Naive B cell (primary cell): Measurements from ENCODE around the gene IER5. TPM values are rescaled to one million over a fixed set of nuclear protein-coding genes. Genes with fewer than 3 reads are reported as not detected.
A peak's percentile ranks its signal among the peaks of the same experiment; 100 is the strongest.

ENCODE experiments used
- ATAC-seq, 2 donors: fragments of 150-1000 bp; cut with Tn5 transposase; 2 replicates each; pipeline ENCODE4 v1.10.0; 2021; ENCODE audit warnings: low read depth in 2 of 2, mild to moderate bottlenecking in 2 of 2, moderate library complexity in 2 of 2
- DNase-seq: peaks from one replicate; pipeline ENCODE4 v3.0.0; 2022
- H3K27ac Mint-ChIP-seq, 6 donors: one replicate each; pipeline ENCODE4 v1.8.0; 2020 to 2022; ENCODE audit warnings: mild to moderate bottlenecking in 6 of 6, mixed read lengths in 6 of 6, moderate library complexity in 5 of 6, inconsistent platforms in 2 of 6
- H3K27me3 Mint-ChIP-seq, 3 donors: one replicate each; pipeline ENCODE4 v1.8.0; 2021 to 2022; ENCODE audit warnings: mixed read lengths in 3 of 3, mild to moderate bottlenecking in 1 of 3
- H3K36me3 Mint-ChIP-seq, 2 donors: one replicate each; pipeline ENCODE4 v1.8.0; 2020 to 2022; ENCODE audit warnings: mixed read lengths in 2 of 2, inconsistent platforms in 1 of 2, mild to moderate bottlenecking in 1 of 2
- H3K4me1 Mint-ChIP-seq, 3 donors: one replicate each; pipeline ENCODE4 v1.8.0; 2020 to 2022; ENCODE audit warnings: mixed read lengths in 3 of 3, inconsistent platforms in 1 of 3, mild to moderate bottlenecking in 1 of 3, moderate library complexity in 1 of 3
- H3K4me3 Mint-ChIP-seq, 8 donors: one replicate each; pipeline ENCODE4 v1.8.0; 2020 to 2022; ENCODE audit warnings: mild to moderate bottlenecking in 8 of 8, mixed read lengths in 8 of 8, moderate library complexity in 8 of 8, inconsistent platforms in 2 of 8
- H3K9me3 Mint-ChIP-seq, 7 donors: one replicate each; pipeline ENCODE4 v1.8.0; 2020 to 2022; ENCODE audit warnings: mixed read lengths in 7 of 7, mild to moderate bottlenecking in 5 of 7, inconsistent platforms in 2 of 7, moderate library complexity in 1 of 7
- polyA plus RNA-seq, 6 donors: library from polyadenylated mRNA; unstranded; fragments of 300-500 nt; fragmentation: Illumina TruSeq; gene quantifications; one replicate each; pipeline ENCODE4 v1.2.3, GENCODE V29; 2021; ENCODE audit warnings: low read depth in 6 of 6

The IER5 gene
- polyA plus RNA-seq, 6 donors from 2014 or later: 17.3 to 82.6 (median 34.1) TPM

DNA sequence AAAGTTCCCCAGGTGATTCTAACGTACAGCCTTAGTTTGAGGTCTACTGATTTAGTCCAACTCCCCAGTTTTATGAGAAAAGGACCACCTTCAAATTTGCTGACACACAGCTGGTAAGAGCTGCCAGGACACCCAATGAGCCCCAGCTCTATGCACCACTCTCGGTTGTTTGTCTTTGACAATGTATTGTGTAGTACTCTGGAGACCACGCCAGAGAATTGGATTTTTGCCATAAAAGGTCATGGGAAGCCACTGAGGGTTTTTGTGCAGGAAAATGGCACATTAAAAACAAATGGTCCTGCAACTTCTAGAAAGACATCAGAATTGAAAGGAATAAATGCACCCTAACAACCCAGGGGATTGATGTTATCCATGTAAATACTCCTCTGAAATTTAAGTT lies 7.1 kb upstream of the IER5 start:
- DNase-seq (no peak), ATAC-seq (no peak)
- Mint-ChIP-seq H3K36me3 (peaks cover 0 to 5% of the 10 kb centered on the region in 2 donors), H3K27ac (no peak overlapping the region), H3K27me3 (peaks cover 9 to 22% (median 14%) of the 10 kb centered on the region in 3 donors), H3K9me3 (peaks cover 0 to 1% (median 0%) of the 10 kb centered on the region in 7 donors), H3K4me1 (peaks cover 10 to 27% (median 14%) of the 10 kb centered on the region in 3 donors), H3K4me3 (no peak overlapping the region)

DNA sequence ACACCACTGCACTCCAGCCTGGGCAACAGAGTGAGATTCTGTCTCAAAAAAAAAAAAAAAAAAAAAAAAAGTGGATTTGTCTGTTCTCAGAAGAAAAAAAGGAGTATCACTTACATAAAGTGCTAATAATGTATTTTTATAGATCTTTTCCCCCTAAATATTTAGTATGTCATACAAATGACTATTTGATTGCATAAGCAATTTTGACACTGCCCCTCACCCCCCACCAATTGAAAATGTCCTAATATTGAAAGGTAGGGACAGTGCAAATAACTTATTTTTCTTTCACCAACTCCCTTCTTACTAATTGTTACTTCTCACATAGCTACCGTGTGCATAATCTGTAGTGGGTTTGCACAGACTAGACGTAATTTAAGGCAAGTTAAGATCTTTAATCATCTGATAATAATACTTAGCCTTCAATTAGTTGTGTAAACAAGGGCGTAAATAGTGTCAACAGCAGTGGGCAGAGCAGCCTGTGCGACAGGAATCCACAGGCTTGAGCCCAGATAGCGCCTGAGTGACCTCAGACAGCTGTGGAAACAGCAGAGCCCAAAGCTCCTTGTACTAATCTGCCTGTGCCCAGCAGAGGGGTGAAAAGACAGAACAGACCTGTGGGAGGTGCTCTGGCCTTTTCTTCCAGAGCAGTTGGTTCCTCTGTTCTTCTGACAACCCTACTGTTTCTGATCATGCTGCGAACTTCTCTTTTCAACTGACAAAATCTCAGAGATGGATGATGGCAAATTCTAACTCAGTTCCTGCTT lies 4.5 kb upstream of the IER5 start:
- Mint-ChIP-seq H3K9me3 (no peaks in the 10 kb centered on the region), H3K4me1 (peaks cover 21 to 39% (median 31%) of the 10 kb centered on the region in 3 donors), H3K27ac (peak overlapping the region in 1 of 6 donors; percentile 30), H3K27me3 (no peaks in the 10 kb centered on the region), H3K4me3 (peak overlapping the region in 1 of 8 donors; percentile 31), H3K36me3 (no peaks in the 10 kb centered on the region)
- peak; percentile 57 to 59 for ATAC-seq
- DNase-seq: peak; percentile 69

- H3K27ac Mint-ChIP-seq: peak overlapping the region in 1 of 6 donors; percentile 30
- peaks cover 23 to 39% (median 31%) of the 10 kb centered on the region in 3 donors for H3K4me1 Mint-ChIP-seq
- peak overlapping the region in 1 of 8 donors; percentile 31 for H3K4me3 Mint-ChIP-seq
- H3K36me3 Mint-ChIP-seq: peaks cover 0 to 4% of the 10 kb centered on the region in 2 donors
- DNase-seq (no peak), ATAC-seq (no peak)
- no peaks in the 10 kb centered on the region for H3K27me3 Mint-ChIP-seq
- no peaks in the 10 kb centered on the region for H3K9me3 Mint-ChIP-seq
These were observed 3.9 kb upstream of the IER5 start for GRCh38 chr1:181084606-181084969.

GRCh38 chr1:181086091-181086490 lies 2.4 kb upstream of the IER5 start:
- no peaks in the 10 kb centered on the region for H3K27me3 Mint-ChIP-seq
- DNase-seq (no peak), ATAC-seq (no peak)
- peaks cover 28 to 34% (median 34%) of the 10 kb centered on the region in 3 donors for H3K4me1 Mint-ChIP-seq
- no peaks in the 10 kb centered on the region for H3K9me3 Mint-ChIP-seq
- peak overlapping the region in 2 of 6 donors; percentile 45 to 65 for H3K27ac Mint-ChIP-seq
- no peak overlapping the region for H3K4me3 Mint-ChIP-seq
- H3K36me3 Mint-ChIP-seq: peaks cover 0 to 12% of the 10 kb centered on the region in 2 donors

- no peak for DNase-seq
- Mint-ChIP-seq H3K9me3 (no peaks in the 10 kb centered on the region), H3K4me3 (peak overlapping the region in 6 of 8 donors; percentile 91 to 99 (median 99)), H3K4me1 (peaks cover 35 to 42% (median 42%) of the 10 kb centered on the region in 3 donors), H3K27me3 (no peaks in the 10 kb centered on the region), H3K27ac (peak overlapping the region; percentile 91 to 99 (median 99)), H3K36me3 (peaks cover 0 to 17% of the 10 kb centered on the region in 2 donors)
- no peak for ATAC-seq
These were observed 1.6 kb upstream of the IER5 start for GRCh38 chr1:181086926-181087325.

DNA sequence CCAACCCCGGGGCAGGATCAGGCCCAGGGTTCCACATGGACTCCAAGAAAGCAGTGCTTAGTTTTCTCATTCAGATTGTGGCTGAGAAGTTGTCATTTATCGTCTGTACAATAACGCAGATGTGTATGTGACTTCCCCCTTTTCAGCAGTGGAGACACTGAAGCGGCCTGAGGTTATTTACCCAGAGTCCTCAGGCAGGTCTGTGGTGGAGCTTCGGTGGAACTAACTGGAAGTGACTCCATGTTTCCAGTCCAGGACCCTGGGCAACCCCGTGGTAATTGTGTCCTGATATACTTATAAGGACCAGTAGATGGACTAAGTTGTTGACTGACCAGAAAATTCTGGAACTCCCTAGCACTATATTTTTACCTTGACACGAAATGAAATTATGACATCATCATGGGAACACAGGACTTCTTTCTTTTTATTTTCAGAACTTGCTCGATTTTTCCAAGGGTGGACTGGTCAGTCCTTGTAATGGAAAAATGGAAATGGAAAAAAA lies 1.0 kb upstream of the IER5 start:
- Mint-ChIP-seq H3K9me3 (no peaks in the 10 kb centered on the region), H3K4me3 (peak overlapping the region; percentile 78 to 99 (median 98)), H3K36me3 (peaks cover under 1 to 23% of the 10 kb centered on the region in 2 donors), H3K27me3 (no peaks in the 10 kb centered on the region), H3K27ac (peak overlapping the region; percentile 91 to 99 (median 99)), H3K4me1 (peaks cover 40 to 48% (median 46%) of the 10 kb centered on the region in 3 donors)
- DNase-seq: peak; percentile 61
- ATAC-seq: peak; percentile 21 to 22

GRCh38 chr1:181089017-181089675 lies 646 bp downstream of the IER5 start:
- no peak for DNase-seq
- H3K4me3 Mint-ChIP-seq: peak overlapping the region; percentile 91 to 100 (median 99)
- H3K4me1 Mint-ChIP-seq: peaks cover 49 to 62% (median 52%) of the 10 kb centered on the region in 3 donors
- peaks cover 9 to 27% of the 10 kb centered on the region in 2 donors for H3K36me3 Mint-ChIP-seq
- ATAC-seq: peak in 1 of 2 donors; percentile 3
- H3K27ac Mint-ChIP-seq: peak overlapping the region; percentile 99 to 100 (median 99)
- no peaks in the 10 kb centered on the region for H3K27me3 Mint-ChIP-seq
- H3K9me3 Mint-ChIP-seq: no peaks in the 10 kb centered on the region

- peak; percentile 68 to 71 for ATAC-seq
- Mint-ChIP-seq H3K9me3 (no peaks in the 10 kb centered on the region), H3K27me3 (no peaks in the 10 kb centered on the region), H3K27ac (peak overlapping the region; percentile 97 to 100 (median 99)), H3K36me3 (peaks cover 13 to 27% of the 10 kb centered on the region in 2 donors), H3K4me3 (peak overlapping the region; percentile 91 to 100 (median 98)), H3K4me1 (peaks cover 49 to 64% (median 53%) of the 10 kb centered on the region in 3 donors)
- DNase-seq: peak; percentile 87
These were observed 1.4 kb downstream of the IER5 start for GRCh38 chr1:181089676-181090544.

DNA sequence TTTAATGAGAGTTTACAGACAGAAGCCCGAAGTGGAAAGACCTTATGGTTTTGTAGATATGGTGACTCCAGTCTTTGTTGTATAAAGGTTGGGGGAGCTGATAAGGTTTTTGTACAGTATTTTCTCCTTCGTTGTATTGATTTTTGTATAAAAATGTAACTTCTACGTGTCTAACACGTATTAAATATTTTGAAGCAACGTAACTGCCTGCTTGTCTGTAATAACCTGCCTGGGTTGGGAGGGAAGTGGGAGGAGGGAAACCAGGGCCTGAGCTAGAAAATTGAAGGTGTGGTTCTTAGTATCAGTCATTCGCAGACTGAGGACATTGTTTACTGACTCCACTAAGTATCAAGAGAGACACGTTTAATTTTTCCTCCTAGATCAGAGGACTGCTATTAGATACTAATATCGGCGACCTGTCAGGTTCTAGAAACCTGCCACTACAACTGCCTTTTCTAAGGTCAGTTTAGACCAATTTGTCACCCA lies 2.2 kb downstream of the IER5 start:
- peak overlapping the region; percentile 97 to 100 (median 99) for H3K27ac Mint-ChIP-seq
- H3K27me3 Mint-ChIP-seq: no peaks in the 10 kb centered on the region
- H3K9me3 Mint-ChIP-seq: no peaks in the 10 kb centered on the region
- no peak for DNase-seq
- peaks cover 49 to 68% (median 57%) of the 10 kb centered on the region in 3 donors for H3K4me1 Mint-ChIP-seq
- no peak for ATAC-seq
- peaks cover 13 to 27% of the 10 kb centered on the region in 2 donors for H3K36me3 Mint-ChIP-seq
- peak overlapping the region; percentile 91 to 100 (median 98) for H3K4me3 Mint-ChIP-seq

GRCh38 chr1:181091309-181092040 lies 3.0 kb downstream of the IER5 start:
- Mint-ChIP-seq H3K9me3 (no peaks in the 10 kb centered on the region), H3K27me3 (no peaks in the 10 kb centered on the region), H3K4me3 (peak overlapping the region; percentile 31 to 100 (median 96)), H3K36me3 (peaks cover 13 to 27% of the 10 kb centered on the region in 2 donors), H3K4me1 (peaks cover 51 to 76% (median 55%) of the 10 kb centered on the region in 3 donors), H3K27ac (peak overlapping the region; percentile 81 to 100 (median 99))
- ATAC-seq (no peak), DNase-seq (no peak)

DNA sequence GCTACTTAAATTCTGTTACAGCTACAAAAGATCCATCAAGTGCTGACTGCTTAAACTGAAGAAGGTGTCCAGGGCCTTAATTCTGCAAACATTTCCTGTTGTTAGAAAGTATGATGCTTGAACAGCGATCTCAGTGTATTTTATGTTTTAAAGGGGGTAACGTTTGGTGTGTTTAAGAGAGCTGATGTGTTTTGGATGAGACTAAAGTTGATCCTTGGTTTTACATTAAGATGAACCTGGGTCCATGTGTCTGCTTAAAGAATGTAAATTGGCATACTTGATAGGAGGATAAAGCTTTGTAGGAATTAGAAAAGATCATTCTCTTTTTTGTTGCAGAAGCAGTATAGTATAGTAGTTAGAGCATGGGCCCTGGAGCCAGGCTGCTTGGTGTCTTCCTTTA lies 3.6 kb downstream of the IER5 start:
- Mint-ChIP-seq H3K4me1 (peaks cover 55 to 79% (median 55%) of the 10 kb centered on the region in 3 donors), H3K9me3 (no peaks in the 10 kb centered on the region), H3K27ac (peak overlapping the region in 3 of 6 donors; percentile 9 to 99 (median 70)), H3K4me3 (peak overlapping the region; percentile 14 to 100 (median 94)), H3K36me3 (peaks cover 13 to 27% of the 10 kb centered on the region in 2 donors), H3K27me3 (no peaks in the 10 kb centered on the region)
- DNase-seq: no peak
- no peak for ATAC-seq

DNA sequence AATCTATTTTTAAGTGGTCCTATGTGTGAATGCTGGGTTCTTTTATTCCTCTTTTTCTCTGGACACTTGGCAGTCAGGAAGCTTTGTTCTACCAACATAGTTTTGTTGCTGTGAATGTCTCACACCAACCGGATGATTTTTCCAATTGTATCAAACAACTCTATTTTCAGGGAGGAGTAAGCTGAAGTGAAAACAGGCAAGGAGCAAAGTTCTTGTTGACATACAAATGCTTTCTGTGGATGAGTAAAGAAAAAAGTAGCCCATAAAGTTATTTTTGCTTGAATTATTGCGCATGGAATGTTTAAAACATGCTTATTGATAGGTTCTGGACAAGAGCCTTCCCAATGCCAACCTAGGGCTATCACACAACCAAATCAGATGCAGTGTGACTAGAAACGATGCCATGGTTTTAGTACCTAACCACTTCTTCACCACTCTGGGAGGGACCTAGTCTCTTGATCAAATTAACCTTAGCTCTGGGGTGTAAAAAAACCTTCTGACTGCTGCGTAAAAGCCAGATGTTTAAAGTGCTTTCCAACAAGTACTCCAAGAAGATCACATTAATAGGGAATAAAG lies 4.5 kb downstream of the IER5 start:
- peak overlapping the region in 6 of 8 donors; percentile 47 to 94 (median 68) for H3K4me3 Mint-ChIP-seq
- ATAC-seq: no peak
- no peaks in the 10 kb centered on the region for H3K9me3 Mint-ChIP-seq
- H3K36me3 Mint-ChIP-seq: peaks cover 13 to 27% of the 10 kb centered on the region in 2 donors
- peak overlapping the region in 5 of 6 donors; percentile 14 to 99 (median 65) for H3K27ac Mint-ChIP-seq
- peaks cover 47 to 70% (median 52%) of the 10 kb centered on the region in 3 donors for H3K4me1 Mint-ChIP-seq
- no peaks in the 10 kb centered on the region for H3K27me3 Mint-ChIP-seq
- DNase-seq: no peak
